22Rv1 (cell line): ENCODE results near the gene ZNF697.

Experiments
- H3K27ac ChIP-seq: fragments of 450-650 bp; 2 replicates; pipeline ENCODE4 v1.5.1; 2017
- CTCF ChIP-seq: fragments of 450-650 bp; IDR thresholded peaks from 2 replicates; pipeline ENCODE4 v1.5.1; 2017; ENCODE audit warnings: mild to moderate bottlenecking
- ZFX ChIP-seq: fragments of 450-650 bp; IDR thresholded peaks from 2 replicates; pipeline ENCODE4 v1.6.1; 2017; ENCODE audit warnings: antibody characterized with exemption, borderline replicate concordance

ZNF697 gene

DNA sequence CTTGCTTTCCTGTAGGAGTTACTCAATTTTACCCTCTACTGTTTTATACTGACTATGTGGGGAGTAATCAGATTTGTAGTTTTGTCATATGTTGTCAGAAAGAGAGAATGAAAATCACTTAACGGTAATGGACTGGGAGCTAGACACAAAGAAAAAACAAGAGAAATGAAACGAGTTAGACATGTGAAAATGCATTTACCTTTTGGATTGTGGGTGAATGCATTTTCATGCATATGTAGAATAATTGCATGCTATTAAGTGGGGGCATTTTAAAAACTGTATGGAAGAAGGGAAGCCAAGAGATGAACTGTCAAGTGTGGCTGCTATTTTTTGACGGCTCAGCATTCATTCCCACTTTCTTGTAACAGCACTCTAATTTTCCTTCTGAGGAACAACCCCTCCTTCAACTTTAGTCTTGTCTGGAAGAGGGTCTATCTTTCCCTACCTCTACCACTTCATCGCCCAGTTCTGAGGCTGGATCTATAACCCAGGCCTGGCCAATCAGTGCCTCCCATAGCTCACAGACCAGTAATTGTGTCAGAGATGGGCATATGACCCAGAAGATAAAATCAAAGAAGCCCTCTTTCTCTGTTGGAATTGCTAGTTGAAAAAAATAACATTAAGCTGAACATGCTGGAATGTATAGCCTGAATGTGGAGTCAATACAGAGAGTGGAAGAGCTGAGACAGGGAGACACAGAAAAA is 5.2 kb upstream of the ZNF697 start:
- no peak for TF ChIP-seq CTCF
- no peak for TF ChIP-seq ZFX
- H3K27ac ChIP-seq, result no peak overlapping the region

GRCh38 chr1:119652587-119652986 is 4.5 kb upstream of the ZNF697 start:
- TF ChIP-seq CTCF, result no peak
- TF ChIP-seq ZFX, result no peak
- no peak overlapping the region for H3K27ac ChIP-seq

DNA sequence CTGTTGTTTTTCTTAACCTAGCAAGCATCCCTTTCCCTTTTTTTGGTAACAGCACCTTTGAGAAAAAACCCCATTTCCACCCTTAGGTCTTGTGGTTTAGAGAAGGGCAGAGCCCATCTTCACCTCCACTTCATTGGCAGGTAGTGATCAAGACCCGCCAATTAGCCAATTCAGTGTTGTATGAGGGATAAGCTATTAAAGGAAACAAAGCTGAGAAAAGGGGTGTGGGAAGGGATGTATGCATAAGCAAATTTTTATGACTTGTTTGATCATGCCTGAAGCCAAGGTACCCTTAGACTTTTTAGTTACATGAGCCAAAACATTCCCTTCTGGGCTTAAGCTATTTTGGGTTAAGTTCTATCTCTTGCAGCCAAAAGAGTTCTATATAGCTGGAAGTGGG is 3.6 kb upstream of the ZNF697 start:
- no peak for TF ChIP-seq ZFX
- no peak for TF ChIP-seq CTCF

DNA sequence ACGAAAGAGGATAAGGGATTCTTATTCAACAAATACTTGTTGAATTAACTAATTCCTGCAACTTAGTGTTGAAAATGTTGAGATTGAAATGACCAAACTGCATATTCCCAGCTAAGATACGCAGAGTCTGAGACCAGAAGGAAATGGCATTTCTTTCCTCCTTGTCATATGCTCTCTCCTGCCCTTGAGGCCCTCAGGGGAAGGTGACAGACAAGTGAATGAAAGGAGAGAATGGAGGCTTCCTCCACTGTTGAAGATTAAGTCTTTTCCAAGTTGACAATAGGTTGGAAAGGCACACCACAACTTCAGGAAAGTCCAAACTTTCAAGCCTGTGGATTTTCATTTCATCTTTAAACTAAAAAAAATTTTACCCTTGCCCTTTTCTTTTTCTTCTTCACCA is 3.1 kb upstream of the ZNF697 start:
- no peak overlapping the region for H3K27ac ChIP-seq

More for the DNA sequence above, 3.6 kb upstream of the ZNF697 start:
- no peak overlapping the region for H3K27ac ChIP-seq

DNA sequence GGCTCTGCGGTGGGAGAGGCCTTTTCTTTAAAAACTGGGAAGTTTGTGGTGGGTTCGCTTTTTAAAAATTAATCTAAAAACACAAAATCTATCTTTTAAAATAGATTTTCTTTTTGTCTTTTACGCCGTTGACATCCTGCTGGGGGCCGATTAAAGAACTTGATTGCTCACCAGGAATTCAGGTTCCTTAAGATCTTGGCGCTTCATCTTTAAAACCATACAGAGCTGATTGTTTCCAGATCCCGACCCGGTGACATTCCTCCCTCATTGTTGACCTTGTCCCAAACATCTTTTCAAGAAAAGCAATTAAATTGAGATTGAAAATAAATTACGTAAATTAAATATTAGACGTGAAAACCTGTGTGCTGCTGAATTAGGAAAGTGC is 546 bp upstream of the ZNF697 start:
- H3K27ac ChIP-seq, result peak overlapping the region; percentile 80
- no peak for TF ChIP-seq ZFX
- TF ChIP-seq CTCF, result no peak

More for the DNA sequence above, 3.1 kb upstream of the ZNF697 start:
- TF ChIP-seq CTCF (no peak), ZFX (no peak)

DNA sequence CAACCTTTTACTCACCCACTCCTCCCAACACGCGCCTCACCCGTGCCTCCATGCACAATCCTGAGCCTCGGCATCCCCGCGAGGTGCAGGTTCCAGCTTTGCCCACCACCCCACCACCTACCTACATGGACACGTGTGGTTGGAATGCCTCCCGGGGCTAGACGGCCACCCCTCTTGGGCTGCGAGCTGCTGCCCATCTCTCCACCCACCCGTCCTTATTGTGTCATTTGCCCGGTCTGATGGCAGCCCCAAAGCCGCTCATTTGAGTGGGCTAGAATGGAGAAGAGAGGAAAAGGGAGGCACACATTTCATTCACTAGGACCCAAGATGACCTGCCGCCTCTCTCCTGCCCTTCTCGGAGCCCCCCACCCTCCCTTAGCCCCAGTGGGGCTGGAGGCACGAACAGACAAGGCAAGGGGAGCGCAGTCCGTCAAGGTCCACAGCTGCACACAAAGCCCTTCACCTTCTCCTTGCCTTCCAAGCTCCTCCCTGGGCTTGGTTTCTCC is 785 bp downstream of the ZNF697 start:
- no peak for TF ChIP-seq CTCF
- no peak for TF ChIP-seq ZFX
- peak overlapping the region; percentile 80 for H3K27ac ChIP-seq

DNA sequence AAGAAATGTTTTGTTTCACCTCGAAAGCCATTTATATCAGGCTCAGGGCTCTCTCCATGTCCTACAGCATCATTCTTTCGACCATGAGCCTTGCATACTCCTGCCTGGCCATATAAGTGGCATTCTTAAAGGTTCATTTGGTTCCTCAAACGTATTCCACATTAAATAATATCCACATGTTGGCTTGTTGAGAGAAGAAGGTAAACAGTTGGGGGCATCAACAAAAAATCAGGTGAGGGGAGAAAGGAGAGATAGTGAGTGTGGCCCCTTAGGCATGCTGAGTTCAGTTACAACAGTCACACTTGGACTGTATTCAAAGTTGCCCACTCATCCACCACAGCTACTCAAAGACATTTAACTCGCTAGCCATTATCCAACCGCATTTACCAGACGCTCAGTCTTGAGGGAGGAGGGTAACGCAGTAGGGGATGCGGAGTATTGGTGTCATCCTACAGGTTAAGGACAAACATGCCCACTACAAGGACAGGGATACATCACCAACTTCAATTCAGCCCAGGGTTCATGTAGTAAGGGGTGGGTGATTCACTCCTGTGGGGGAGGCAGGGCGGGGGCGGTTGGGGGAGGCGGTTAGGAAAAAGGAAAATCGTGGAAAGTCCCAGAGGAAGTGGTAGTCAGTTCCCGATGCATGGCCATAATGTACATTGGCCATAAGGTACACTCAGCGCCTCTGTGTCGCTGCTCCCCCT is 1.4 kb downstream of the ZNF697 start:
- H3K27ac ChIP-seq, result no peak overlapping the region
- TF ChIP-seq CTCF (no peak), ZFX (no peak)
